ENCODE measurements around the gene ZNRF2.

GRCh38 chr7:30252885-30253795 is 31.3 kb upstream of the ZNRF2 start:
- TF ChIP-seq, protein P1, sequence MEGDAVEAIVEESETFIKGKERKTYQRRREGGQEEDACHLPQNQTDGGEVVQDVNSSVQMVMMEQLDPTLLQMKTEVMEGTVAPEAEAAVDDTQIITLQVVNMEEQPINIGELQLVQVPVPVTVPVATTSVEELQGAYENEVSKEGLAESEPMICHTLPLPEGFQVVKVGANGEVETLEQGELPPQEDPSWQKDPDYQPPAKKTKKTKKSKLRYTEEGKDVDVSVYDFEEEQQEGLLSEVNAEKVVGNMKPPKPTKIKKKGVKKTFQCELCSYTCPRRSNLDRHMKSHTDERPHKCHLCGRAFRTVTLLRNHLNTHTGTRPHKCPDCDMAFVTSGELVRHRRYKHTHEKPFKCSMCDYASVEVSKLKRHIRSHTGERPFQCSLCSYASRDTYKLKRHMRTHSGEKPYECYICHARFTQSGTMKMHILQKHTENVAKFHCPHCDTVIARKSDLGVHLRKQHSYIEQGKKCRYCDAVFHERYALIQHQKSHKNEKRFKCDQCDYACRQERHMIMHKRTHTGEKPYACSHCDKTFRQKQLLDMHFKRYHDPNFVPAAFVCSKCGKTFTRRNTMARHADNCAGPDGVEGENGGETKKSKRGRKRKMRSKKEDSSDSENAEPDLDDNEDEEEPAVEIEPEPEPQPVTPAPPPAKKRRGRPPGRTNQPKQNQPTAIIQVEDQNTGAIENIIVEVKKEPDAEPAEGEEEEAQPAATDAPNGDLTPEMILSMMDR (IDR thresholded peaks at IDR 0.05 in 2 of 3, conservative IDR thresholded peaks at IDR 0.05 in 1 of 3; ENCODE audit: control insufficient read depth in 2 of 3, extremely low read depth in 1 of 3, insufficient read depth in 1 of 3, low read depth in 3 of 3, low read length in 3 of 3): no peak
- no peak for TF ChIP-seq MEF2A (IDR thresholded peaks at IDR 0.05; ENCODE audit: insufficient read depth, low read depth, low read length)
- TF ChIP-seq ESRRA (IDR thresholded peaks at IDR 0.05; ENCODE audit: low read length): no peak
- TF ChIP-seq CEBPB (IDR thresholded peaks at IDR 0.05; ENCODE audit: borderline replicate concordance in 1 of 2, low read depth in 2 of 2, low read length in 2 of 2): no peak
- TF ChIP-seq NR2C1 (IDR thresholded peaks at IDR 0.05): no peak
- TF ChIP-seq EZH2 (IDR thresholded peaks at IDR 0.05; ENCODE audit: borderline replicate concordance, control insufficient read depth, low read depth, low read length): no peak
- no peak for TF ChIP-seq POLR2AphosphoS5 (IDR thresholded peaks at IDR 0.05; ENCODE audit: low read length)
- no peak for TF ChIP-seq POLR2A (IDR thresholded peaks at IDR 0.05; ENCODE audit: low read depth, low read length)

All from GM12878 (cell line).